GM12874 (cell line): ENCODE results near the gene NCSTN.

ENCODE experiments used
- TF ChIP-seq, protein P1 (sequence below): IDR thresholded peaks from 2 replicates; pipeline ENCODE4 v1.5.1; 2011; ENCODE audit warnings: low read depth, mild to moderate bottlenecking, control low read depth, low read length, moderate library complexity; ENCODE audit not compliant: insufficient read depth

The NCSTN gene

DNA sequence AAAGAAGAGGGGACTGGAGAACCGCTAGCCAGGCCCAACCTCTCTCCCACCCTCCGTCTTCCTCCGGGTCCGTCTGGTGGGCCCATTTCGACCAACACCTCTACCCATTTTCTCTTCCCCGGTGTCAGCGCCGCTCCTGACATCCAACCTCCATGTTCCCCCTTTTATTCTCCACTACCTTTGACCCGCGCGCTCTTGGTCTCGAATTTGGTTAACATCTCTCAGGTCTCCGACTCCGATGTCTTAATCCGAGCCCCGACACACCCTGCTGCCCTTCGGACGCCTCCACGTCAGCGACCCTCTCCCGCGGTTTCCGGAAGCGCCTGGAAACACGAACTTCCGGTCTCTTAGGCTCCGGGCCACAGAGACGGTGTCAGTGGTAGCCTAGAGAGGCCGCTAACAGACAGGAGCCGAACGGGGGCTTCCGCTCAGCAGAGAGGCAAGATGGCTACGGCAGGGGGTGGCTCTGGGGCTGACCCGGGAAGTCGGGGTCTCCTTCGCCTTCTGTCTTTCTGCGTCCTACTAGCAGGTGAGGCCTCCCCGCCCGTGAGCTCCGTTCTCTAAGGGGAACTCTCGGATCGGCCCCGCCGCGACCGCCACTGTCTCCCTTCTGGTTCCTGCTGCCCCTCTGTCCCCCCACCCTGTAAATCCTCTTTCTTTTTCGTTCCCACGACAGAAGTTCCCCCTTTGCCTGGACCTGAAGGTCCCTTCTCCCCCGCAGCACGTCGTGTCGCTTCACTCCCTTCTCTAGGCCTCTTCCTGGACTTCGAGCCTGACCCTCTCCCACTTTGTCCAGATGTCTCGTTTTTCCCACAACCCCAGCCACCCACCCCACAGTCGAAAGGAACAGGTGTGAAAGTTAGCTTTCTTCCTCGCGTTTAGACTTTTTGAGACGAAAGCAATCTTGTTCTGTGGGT, at the start of gene NCSTN, which contains the start of gene COPA:
TSS of gene NCSTN (plus strand) at position 431 of the 917 bp plus-strand sequence. CDS start at position 445, 14 bp downstream.
TSS of gene COPA (minus strand) at position 298 of the 917 bp plus-strand sequence. CDS start at position 218, 80 bp downstream.
- TF ChIP-seq, protein P1, sequence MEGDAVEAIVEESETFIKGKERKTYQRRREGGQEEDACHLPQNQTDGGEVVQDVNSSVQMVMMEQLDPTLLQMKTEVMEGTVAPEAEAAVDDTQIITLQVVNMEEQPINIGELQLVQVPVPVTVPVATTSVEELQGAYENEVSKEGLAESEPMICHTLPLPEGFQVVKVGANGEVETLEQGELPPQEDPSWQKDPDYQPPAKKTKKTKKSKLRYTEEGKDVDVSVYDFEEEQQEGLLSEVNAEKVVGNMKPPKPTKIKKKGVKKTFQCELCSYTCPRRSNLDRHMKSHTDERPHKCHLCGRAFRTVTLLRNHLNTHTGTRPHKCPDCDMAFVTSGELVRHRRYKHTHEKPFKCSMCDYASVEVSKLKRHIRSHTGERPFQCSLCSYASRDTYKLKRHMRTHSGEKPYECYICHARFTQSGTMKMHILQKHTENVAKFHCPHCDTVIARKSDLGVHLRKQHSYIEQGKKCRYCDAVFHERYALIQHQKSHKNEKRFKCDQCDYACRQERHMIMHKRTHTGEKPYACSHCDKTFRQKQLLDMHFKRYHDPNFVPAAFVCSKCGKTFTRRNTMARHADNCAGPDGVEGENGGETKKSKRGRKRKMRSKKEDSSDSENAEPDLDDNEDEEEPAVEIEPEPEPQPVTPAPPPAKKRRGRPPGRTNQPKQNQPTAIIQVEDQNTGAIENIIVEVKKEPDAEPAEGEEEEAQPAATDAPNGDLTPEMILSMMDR, result no peak

DNA sequence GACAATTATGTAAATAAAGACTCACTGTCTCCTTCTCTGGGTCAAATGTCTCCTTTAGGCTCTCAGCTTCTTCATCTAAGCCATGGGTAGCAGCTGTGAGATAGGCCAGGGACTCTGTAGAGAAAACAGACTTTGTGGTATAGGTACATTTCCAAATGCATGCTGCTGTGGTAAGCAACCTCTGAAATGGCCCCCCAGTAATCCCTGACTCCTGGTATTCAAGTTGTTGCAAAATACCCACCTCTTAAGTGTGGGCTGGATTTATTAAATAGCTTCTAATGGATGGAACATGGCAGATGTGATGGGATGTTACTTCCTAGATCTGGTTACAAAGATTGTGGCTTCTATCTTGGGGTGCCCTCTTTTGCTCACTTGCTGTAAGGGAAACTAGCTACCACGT, 47.1 kb upstream of the NCSTN start:
- TF ChIP-seq, protein P1, result no peak

DNA sequence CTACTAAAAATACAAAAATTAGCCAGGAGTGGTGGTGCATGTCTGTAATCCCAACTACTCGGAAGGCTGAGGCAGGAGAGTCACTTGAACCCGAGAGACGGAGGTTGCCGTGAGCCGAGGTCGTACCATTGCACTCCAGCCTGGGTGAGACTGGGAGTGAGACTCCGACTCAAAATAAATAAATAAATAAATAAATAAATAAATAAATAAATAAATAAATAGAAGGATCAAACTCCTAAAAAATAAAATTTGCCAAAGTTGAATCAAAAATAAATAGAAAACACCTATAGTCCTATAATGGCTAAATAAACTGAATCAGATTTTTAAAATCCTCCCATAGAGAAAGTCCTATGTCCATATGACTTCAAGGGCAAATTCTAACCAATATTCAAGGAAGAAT, 43.0 kb upstream of the NCSTN start:
- TF ChIP-seq, protein P1, result no peak

DNA sequence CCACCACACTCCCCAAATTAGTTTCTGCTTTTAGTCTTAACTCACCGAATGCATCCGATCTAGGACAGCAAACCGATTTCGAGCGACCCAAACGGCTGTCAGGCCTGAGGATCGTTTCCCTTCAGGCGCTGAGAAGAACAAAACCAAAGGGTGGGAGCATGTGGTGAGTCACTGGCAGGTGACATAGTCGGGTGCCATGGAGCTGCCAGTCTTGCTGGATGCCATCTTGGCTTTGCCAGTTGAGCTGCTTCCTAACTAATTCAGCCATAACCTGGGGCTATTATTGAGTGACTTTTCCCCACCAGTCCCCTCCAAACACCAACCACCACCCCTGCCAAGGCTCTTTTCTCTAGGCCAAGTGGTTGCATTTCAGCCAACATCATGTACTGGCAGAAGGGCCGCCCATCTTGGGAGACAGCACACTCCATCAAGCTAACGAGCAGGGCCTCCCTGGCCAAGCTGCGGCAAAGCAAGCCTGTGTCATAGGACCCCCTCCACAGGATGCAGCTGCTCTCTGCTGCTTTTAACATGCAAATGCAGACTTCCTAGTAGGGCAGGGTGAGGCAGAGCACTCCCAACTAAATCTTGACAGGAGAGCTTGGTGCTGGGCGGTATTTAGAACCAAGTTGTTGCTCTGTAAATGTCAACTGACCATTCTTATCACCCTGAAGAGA, 35.9 kb upstream of the NCSTN start:
- TF ChIP-seq, protein P1, result no peak

DNA sequence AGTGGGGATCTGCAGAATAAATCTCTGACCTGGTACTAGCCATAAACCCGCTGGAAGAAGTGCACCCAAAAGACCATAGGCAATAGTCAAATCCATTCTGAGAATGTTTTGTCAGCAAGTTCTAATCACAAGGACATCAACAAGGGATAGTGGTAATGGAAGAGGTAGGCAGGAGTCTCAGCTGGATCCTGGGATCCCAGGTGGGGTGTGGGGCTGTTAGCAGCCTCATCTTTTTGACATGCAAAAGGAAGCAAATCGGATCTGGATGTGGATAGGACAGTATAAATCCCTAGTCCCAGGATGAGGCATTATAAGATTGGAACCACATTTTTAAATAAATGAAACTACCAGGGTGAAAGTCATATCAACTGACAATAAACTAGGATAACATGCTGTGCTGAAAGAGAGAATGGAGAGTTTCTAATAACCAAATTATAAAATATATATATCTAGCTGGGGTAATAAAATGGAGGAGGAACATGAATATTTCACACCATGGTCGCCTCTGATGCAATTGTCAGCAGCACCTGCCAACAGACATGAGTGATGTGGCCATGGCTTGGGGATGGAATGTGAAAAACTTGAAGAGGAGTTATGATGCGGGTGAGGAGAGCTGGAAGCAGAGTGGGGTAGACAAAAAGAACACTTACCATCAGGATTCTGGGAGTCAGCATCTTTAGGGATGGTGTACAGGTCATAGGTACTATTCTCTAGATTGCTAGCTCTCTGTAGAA, 34.6 kb upstream of the NCSTN start:
- TF ChIP-seq, protein P1, result no peak

DNA sequence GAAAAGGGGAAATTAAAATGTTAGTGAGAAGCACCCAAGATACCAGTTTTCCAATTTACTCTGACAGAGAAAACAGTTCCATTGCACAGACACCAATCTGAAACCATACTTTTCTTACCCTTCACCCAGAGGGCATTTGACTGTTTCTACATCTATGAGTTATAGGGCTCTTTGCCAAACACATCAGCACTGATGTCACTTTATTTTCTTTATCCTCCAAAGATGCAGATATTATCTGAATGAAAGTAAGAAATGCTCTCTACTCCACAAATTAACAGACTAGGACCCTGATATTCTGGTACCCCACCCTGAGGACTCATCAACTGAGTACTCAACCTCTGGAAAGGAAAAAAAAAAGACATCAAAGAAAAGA, 34.0 kb upstream of the NCSTN start:
- TF ChIP-seq, protein P1, result no peak

DNA sequence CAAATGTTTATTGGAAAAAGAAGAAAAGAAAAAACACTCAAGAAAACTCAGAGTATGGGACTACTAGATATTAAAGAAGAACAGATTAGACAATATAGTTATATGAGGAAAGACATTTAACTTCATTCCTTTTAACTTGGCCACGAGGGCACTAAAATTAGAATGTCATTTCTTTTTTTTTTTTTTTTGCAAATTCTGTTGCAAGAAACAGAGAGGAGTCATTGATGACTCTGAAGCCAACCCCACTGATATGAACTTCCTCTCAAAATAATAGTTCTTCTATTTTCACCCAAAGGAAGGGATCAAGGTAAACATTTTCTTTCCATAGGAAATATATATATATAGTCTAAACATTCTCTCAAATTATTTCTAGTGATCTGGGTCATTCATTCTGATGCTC, 33.6 kb upstream of the NCSTN start:
- TF ChIP-seq, protein P1, result no peak
